Mucosa of stomach (tissue), 1 donor: ENCODE results near the gene ZNF521.

ENCODE experiments used
- H3K27me3 ChIP-seq: one replicate; pipeline ENCODE4 v1.7.0; 2013; ENCODE audit warnings: mild to moderate bottlenecking, low read length; ENCODE audit not compliant: control insufficient read depth, insufficient read depth
- H3K36me3 ChIP-seq: one replicate; pipeline ENCODE4 v1.7.0; 2013; ENCODE audit warnings: low read length; ENCODE audit not compliant: control insufficient read depth, insufficient read depth
- H3K4me1 ChIP-seq: one replicate; pipeline ENCODE4 v1.7.0; 2013; ENCODE audit warnings: mild to moderate bottlenecking, low read length; ENCODE audit not compliant: control insufficient read depth, insufficient read depth
- H3K4me3 ChIP-seq: one replicate; pipeline ENCODE4 v1.7.0; 2013; ENCODE audit warnings: low read length
- H3K9ac ChIP-seq: one replicate; pipeline ENCODE4 v1.7.0; 2013; ENCODE audit warnings: mild to moderate bottlenecking, low read length, moderate library complexity
- H3K9me3 ChIP-seq: one replicate; pipeline ENCODE4 v1.7.0; 2013; ENCODE audit warnings: mild to moderate bottlenecking, low read length, moderate library complexity; ENCODE audit not compliant: control insufficient read depth
- donor health status: Pancreatic carcinoma.

Gene ZNF521

DNA sequence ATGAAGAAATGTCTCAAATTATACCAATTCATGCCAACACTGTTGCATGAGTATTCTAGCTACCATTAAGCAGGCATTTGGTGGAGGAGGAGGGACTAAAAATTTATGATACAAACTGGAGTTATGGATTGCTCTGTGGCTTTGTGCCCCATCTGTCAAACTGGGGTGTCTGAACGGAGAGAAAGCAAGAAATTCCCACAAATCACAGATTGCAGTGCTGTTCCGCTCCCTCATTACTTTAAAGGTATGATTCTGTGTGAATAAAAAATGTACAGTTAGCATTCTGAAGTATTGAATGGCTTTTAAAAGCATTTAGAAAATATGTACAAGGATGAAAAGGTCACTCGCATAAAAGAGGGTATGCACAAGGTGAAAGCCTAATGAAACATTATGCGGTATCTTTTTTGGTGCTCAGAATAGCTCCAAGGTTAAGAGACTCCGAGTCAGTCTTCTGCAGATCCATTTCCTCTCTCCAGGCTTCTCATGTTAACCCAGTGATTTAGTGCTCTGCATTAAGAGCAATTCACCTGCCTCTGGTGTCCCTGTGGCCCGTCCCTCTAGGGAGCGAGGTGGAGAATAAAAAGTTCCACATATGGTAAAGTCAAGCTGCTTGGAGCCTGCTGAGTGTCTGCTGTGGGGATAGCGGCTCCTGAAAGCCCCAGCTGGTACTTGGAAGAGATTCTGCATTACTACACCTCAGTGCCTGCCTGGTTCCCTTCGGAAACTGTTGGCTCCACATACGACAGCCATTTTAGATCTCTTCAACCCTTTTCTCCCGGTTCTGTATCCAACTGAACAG, 184.2 kb downstream of the ZNF521 start:
- H3K9ac ChIP-seq, result no peak overlapping the region
- no peak overlapping the region for H3K4me3 ChIP-seq
- no peaks in the 10 kb centered on the region for H3K9me3 ChIP-seq
- no peaks in the 10 kb centered on the region for H3K4me1 ChIP-seq
- H3K27me3 ChIP-seq, result no peaks in the 10 kb centered on the region
- no peaks in the 10 kb centered on the region for H3K36me3 ChIP-seq

DNA sequence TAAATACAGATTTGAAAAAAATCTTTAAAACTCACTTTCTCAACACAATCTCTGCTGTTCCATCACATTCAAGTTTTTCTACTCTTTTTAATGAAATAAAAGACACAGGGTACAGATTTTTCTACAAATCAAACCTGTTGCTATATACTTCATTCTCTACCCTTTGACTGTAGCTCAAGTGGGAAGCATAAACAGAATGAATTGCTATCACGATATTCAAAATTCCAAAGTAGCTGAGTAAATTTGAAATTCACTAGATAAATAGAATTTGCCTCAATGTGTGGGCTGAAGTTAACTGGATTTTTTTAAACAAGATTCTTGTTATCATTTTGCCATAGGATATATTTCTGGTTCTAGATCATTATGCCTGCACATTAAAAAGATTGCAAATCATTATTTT, 185.9 kb downstream of the ZNF521 start:
- no peaks in the 10 kb centered on the region for H3K36me3 ChIP-seq
- H3K4me1 ChIP-seq, result no peaks in the 10 kb centered on the region
- no peaks in the 10 kb centered on the region for H3K27me3 ChIP-seq
- no peak overlapping the region for H3K4me3 ChIP-seq
- no peaks in the 10 kb centered on the region for H3K9me3 ChIP-seq
- no peak overlapping the region for H3K9ac ChIP-seq

DNA sequence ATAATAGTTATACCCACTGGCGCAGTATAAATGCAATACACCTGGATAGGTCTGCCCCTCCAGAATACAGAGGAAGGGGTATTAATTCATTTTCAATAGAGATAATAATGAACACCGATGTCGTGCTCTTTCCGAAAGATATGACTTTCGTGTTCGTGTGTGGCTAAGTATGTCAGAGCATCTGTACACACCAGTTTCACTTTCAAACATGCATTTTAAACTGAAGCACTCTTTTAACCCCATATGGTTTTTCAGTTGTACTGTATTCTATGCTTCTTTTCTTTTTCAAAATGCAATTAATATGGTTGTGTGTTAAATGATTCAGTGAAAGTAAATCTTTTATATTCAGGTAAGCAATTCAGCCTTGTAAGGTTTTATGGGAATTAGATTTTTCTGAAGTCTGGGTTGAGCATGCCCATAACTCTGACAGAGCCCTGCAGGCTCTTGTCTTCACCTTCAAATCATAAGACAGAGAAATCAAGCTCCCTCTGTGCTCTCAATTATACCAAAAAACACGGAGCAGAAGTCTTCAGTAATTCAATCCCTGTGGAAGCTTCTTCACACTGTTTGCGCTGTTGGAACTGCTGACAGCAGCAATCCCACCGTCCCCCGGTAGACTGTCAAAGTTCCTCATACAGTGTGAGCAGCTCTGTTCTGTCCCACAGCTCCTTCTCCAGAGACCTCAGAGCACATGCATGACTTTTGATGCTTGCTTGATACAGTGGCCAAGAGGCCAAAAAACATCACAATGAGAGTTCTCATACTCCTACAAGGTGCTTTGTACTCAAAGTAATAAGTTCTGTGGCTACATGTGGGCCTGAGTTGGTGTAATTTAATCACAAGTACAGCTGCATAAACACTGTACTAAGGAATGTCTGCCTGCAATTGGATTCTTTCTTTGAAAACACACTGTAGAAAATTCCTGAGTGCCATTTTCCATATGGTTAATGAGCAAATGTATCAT, 186.8 kb downstream of the ZNF521 start:
- no peak overlapping the region for H3K4me3 ChIP-seq
- no peaks in the 10 kb centered on the region for H3K9me3 ChIP-seq
- H3K4me1 ChIP-seq, result no peaks in the 10 kb centered on the region
- H3K9ac ChIP-seq, result no peak overlapping the region
- H3K27me3 ChIP-seq, result no peaks in the 10 kb centered on the region
- no peaks in the 10 kb centered on the region for H3K36me3 ChIP-seq

- Histone ChIP-seq H3K9ac (no peak overlapping the region), H3K27me3 (no peaks in the 10 kb centered on the region), H3K36me3 (no peaks in the 10 kb centered on the region), H3K4me1 (no peaks in the 10 kb centered on the region), H3K9me3 (no peaks in the 10 kb centered on the region), H3K4me3 (no peak overlapping the region)
Measured at GRCh38 chr18:25164211-25164847, 187.6 kb downstream of the ZNF521 start.

DNA sequence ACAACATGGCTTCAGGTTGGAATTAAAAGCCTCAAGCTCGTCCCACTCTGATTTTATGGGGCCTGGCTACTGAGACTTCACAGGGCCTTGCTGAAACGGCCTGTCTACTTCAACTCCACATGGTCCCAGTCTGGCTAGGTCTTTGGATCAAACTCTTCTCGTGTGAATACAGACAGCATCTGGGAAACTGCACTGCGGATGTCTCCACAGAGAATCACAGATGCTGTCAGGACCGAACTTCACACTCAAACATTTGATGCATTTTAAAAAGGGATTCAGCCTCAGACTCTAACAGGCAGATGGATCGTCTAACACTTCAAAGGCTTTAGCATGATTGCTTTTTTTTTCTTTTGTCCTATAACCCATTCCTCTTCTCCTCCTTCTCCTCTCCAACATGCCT, 198.5 kb downstream of the ZNF521 start:
- H3K27me3 ChIP-seq, result no peaks in the 10 kb centered on the region

GRCh38 chr18:25147877-25148488, 204.0 kb downstream of the ZNF521 start:
- Histone ChIP-seq H3K9ac (no peak overlapping the region), H3K4me1 (no peaks in the 10 kb centered on the region), H3K4me3 (no peak overlapping the region), H3K27me3 (no peaks in the 10 kb centered on the region), H3K9me3 (no peaks in the 10 kb centered on the region), H3K36me3 (no peaks in the 10 kb centered on the region)

More for the DNA sequence above, 198.5 kb downstream of the ZNF521 start:
- H3K9ac ChIP-seq, result no peak overlapping the region
- no peak overlapping the region for H3K4me3 ChIP-seq
- H3K9me3 ChIP-seq, result no peaks in the 10 kb centered on the region
- no peaks in the 10 kb centered on the region for H3K4me1 ChIP-seq
- H3K36me3 ChIP-seq, result no peaks in the 10 kb centered on the region

- Histone ChIP-seq H3K4me1 (no peaks in the 10 kb centered on the region), H3K9ac (no peak overlapping the region), H3K4me3 (no peak overlapping the region), H3K36me3 (no peaks in the 10 kb centered on the region), H3K9me3 (no peaks in the 10 kb centered on the region), H3K27me3 (no peaks in the 10 kb centered on the region)
Measured at GRCh38 chr18:25146512-25146910, 205.5 kb downstream of the ZNF521 start.

DNA sequence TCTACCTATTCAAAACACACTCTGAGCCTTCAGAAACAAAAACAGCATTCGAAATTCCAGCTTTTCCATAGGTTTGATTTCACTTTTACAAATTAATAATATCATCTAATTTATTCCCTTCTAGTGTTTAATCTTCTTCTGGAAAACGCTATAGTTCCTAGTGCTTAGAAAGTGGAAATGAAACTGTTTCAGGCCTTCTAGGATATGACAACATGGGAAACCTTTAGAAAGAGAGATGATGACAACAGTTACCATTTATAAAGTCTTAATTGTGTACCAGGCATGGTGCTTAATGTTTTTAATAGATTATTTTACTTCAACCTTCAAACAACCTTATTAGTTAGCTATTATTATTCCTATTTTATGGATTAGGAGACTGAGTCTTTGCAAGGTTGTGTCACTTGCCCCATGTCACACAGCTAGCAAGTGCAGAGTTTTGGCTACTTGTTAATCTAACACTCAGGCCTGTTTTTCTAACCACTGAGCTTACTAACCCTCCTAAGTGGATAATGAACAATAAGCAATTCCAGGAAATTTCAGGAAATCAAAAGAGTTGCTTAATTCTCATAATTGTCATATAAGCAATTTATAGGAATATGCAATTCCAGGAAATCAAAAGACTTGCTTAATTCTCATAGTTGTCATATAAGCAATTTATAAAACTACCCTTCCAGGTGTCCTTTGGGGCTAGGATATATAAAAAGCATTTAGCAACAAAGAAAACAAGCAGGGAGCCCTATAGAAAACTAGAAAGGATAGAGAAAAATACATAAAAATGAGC, 206.0 kb downstream of the ZNF521 start:
- no peaks in the 10 kb centered on the region for H3K9me3 ChIP-seq
- no peaks in the 10 kb centered on the region for H3K27me3 ChIP-seq
- H3K4me3 ChIP-seq, result no peak overlapping the region
- H3K36me3 ChIP-seq, result no peaks in the 10 kb centered on the region
- no peaks in the 10 kb centered on the region for H3K4me1 ChIP-seq
- H3K9ac ChIP-seq, result no peak overlapping the region

GRCh38 chr18:25144820-25145219, 207.1 kb downstream of the ZNF521 start:
- no peaks in the 10 kb centered on the region for H3K9me3 ChIP-seq
- no peak overlapping the region for H3K4me3 ChIP-seq
- no peaks in the 10 kb centered on the region for H3K4me1 ChIP-seq
- no peaks in the 10 kb centered on the region for H3K36me3 ChIP-seq
- H3K9ac ChIP-seq, result no peak overlapping the region
- no peaks in the 10 kb centered on the region for H3K27me3 ChIP-seq

DNA sequence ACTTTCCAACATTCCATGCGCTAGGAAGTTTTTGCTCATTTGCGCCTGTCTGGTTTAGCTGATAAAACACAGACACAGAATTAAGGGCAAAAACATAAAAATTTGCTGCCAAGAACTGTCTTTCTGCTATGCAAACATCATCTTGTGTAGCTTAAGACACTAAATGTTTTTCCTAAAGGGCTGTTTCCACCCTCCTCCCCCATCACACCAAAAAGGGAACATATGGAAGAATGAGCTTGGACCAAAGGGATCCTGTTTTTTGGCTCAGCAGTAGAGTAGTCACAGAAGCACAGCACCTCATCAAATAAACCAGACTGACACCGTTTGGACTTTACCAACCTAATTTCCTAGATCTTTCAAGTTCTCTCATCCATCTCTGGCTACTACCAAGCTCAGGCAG, 210.1 kb downstream of the ZNF521 start:
- H3K4me1 ChIP-seq, result no peaks in the 10 kb centered on the region
- no peaks in the 10 kb centered on the region for H3K36me3 ChIP-seq
- H3K9ac ChIP-seq, result no peak overlapping the region
- H3K27me3 ChIP-seq, result no peaks in the 10 kb centered on the region
- no peaks in the 10 kb centered on the region for H3K9me3 ChIP-seq
- no peak overlapping the region for H3K4me3 ChIP-seq

DNA sequence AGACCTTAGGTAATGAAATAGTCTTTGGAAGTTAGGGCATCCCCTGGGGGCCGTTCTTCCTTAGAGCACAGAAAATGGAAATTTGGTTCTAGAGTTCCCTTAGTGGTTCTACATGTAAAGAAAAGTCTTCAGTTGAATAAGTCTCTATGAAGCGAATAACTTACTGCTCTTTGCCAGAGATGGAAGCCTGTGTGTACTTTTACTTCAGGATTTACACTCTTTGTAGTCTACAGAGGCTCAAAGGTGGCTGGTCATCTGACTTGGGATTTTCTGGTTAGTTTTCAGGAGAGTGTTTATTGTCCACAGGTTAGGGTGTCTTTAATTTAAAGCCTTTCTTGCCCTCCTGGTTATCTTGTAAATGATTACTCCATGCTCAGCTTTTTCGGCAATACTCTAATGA, 210.6 kb downstream of the ZNF521 start:
- no peaks in the 10 kb centered on the region for H3K27me3 ChIP-seq
- no peaks in the 10 kb centered on the region for H3K9me3 ChIP-seq
- no peaks in the 10 kb centered on the region for H3K36me3 ChIP-seq
- no peak overlapping the region for H3K4me3 ChIP-seq
- no peaks in the 10 kb centered on the region for H3K4me1 ChIP-seq
- H3K9ac ChIP-seq, result no peak overlapping the region
